Measurements from ENCODE around the gene CISTR. TPM values are rescaled to one million over a fixed set of nuclear protein-coding genes. Genes with fewer than 3 reads are reported as not detected.
A peak's percentile ranks its signal among the peaks of the same experiment; 100 is the strongest.

The CISTR gene
- total RNA-seq, 4 donors from 2014 or later = 1.4 TPM; not detected in 3

DNA sequence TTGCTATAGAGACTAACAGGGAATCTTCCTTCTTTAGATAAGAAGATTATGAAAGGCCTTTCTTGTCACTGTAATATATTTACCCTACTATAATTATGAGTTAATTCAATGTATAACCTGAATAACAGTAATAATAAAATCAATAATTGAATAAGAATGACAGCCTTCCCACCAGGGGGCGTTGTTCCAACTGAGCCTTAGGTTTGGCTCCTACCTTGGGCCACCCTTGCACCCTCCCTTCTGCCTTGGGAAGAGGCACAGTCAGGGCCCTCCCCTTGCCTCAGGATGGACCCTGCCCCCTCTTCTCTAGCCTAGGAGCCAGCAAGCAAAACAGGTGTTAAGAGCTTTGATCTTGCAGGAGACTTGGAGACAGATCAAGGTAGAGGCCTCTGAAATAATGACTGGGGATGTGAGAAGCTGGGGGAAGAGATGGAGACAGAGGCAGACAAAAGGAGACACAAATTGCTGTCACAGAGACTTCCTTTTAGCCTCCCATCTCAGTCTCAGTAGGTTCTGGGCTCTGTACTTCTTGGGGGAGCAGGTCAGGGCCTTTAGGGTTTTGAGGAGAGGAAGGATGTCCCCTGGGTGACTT is 40.1 kb upstream of the CISTR start:
- Histone ChIP-seq H3K4me3 (no peak overlapping the region), H3K4me1 (no peaks in the 10 kb centered on the region), H3K27me3 (peaks cover 66% of the 10 kb centered on the region), H3K36me3 (no peaks in the 10 kb centered on the region), H3K9me3 (no peaks in the 10 kb centered on the region), H3K27ac (no peak overlapping the region)
- WGBS, 2 donors (ENCODE audit: low coverage in 1 of 2) = 0% methylated on average over 1 of the region's 1 CpG; no CpG with 5 or more reads in 1 of the 2 donors
- ATAC-seq = no peak
- no peak for TF ChIP-seq POLR2A (IDR thresholded peaks at IDR 0.05)
- no peak for TF ChIP-seq POLR2AphosphoS5 (IDR thresholded peaks at IDR 0.05)
- no peak for TF ChIP-seq EP300 (IDR thresholded peaks at IDR 0.05)
- TF ChIP-seq, protein P1, sequence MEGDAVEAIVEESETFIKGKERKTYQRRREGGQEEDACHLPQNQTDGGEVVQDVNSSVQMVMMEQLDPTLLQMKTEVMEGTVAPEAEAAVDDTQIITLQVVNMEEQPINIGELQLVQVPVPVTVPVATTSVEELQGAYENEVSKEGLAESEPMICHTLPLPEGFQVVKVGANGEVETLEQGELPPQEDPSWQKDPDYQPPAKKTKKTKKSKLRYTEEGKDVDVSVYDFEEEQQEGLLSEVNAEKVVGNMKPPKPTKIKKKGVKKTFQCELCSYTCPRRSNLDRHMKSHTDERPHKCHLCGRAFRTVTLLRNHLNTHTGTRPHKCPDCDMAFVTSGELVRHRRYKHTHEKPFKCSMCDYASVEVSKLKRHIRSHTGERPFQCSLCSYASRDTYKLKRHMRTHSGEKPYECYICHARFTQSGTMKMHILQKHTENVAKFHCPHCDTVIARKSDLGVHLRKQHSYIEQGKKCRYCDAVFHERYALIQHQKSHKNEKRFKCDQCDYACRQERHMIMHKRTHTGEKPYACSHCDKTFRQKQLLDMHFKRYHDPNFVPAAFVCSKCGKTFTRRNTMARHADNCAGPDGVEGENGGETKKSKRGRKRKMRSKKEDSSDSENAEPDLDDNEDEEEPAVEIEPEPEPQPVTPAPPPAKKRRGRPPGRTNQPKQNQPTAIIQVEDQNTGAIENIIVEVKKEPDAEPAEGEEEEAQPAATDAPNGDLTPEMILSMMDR (IDR thresholded peaks at IDR 0.05) = peak in 1 of 4 experiments; percentile 20

DNA sequence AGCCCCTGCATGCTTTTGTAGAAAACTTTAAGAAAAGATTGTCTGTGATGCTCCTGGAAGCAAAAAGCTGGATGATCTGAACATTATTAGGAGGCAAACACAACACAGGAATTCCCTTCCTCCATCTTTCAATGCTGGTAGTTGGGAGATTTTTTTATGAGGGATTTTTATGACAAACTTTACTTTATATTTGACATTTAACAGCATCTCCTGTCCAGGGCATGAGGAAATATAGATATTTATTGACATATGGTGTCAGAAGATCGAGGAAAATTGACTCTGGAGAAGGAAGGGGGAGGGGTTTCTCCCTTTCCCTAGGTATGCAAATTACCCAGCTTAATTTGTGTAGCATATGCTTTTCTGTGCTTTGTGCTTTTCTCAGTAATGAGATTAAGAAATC is 37.8 kb upstream of the CISTR start:
- no peak for ATAC-seq
- H3K9me3 ChIP-seq = no peaks in the 10 kb centered on the region
- H3K36me3 ChIP-seq = no peaks in the 10 kb centered on the region
- H3K27ac ChIP-seq = no peak overlapping the region
- no peaks in the 10 kb centered on the region for H3K4me1 ChIP-seq
- TF ChIP-seq POLR2A (IDR thresholded peaks at IDR 0.05) (no peak), EP300 (IDR thresholded peaks at IDR 0.05) (no peak), POLR2AphosphoS5 (IDR thresholded peaks at IDR 0.05) (no peak)
- TF ChIP-seq, protein P1 (IDR thresholded peaks at IDR 0.05) = no peak
- H3K4me3 ChIP-seq = no peak overlapping the region
- WGBS, 2 donors (ENCODE audit: low coverage in 1 of 2) = 27 to 57% methylated on average over 1 of the region's 1 CpG
- H3K27me3 ChIP-seq = peaks cover 64% of the 10 kb centered on the region

DNA sequence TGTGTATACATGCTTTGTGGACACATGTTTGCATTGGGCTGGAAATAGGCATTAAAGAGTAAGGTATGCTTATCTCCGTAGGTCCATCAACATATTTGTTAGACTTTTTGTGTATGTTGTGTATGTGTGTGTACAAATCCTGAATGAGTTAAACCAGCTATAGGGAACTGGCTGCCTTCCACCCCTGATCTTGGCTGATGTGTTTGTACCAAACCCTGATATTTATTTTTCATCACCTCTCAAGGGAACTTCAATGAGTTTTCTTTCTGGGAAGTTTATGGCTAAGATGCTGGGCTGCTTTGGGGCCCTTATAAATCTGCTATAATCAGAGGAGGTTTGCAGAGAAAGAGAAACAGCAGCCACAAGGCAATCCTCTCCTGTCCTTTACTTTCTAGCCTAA is 37.1 kb upstream of the CISTR start:
- H3K4me1 ChIP-seq = no peaks in the 10 kb centered on the region
- 53 to 75% methylated on average over 1 of the region's 1 CpG for WGBS, 2 donors (ENCODE audit: low coverage in 1 of 2)
- H3K27ac ChIP-seq = no peak overlapping the region
- ATAC-seq = no peak
- H3K9me3 ChIP-seq = no peaks in the 10 kb centered on the region
- TF ChIP-seq POLR2AphosphoS5 (IDR thresholded peaks at IDR 0.05) = no peak
- H3K27me3 ChIP-seq = peaks cover 67% of the 10 kb centered on the region
- H3K4me3 ChIP-seq = no peak overlapping the region
- H3K36me3 ChIP-seq = no peaks in the 10 kb centered on the region

DNA sequence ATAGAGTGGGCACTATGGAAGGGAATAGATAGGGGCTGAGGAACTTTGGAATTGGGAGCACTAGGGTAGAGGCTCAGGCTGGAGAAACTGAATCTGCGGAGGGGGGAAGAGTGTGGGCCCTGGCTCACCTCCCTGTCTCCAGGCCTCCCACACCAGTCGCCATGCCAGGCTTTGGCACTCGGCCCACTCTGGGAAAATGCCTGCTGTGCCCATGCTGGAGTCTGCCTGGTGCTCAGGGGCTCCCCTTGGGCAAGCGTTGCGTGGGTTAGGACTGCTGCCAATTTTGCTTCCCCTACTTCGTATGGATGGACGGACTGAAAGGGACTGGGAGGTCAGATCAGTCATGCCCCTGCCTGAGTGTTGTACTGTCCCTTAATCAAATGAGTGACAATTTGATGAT is 34.6 kb upstream of the CISTR start:
- no peaks in the 10 kb centered on the region for H3K4me1 ChIP-seq
- no peaks in the 10 kb centered on the region for H3K9me3 ChIP-seq
- ATAC-seq = no peak
- H3K27me3 ChIP-seq = peaks cover 84% of the 10 kb centered on the region
- 40 to 75% methylated on average over 1 to 2 of the region's 7 CpGs for WGBS, 2 donors (ENCODE audit: low coverage in 1 of 2)
- H3K36me3 ChIP-seq = no peaks in the 10 kb centered on the region
- H3K27ac ChIP-seq = no peak overlapping the region
- no peak overlapping the region for H3K4me3 ChIP-seq
- TF ChIP-seq EP300 (IDR thresholded peaks at IDR 0.05) (no peak), POLR2AphosphoS5 (IDR thresholded peaks at IDR 0.05) (no peak), POLR2A (IDR thresholded peaks at IDR 0.05) (no peak)
- TF ChIP-seq, protein P1 (IDR thresholded peaks at IDR 0.05) = no peak

DNA sequence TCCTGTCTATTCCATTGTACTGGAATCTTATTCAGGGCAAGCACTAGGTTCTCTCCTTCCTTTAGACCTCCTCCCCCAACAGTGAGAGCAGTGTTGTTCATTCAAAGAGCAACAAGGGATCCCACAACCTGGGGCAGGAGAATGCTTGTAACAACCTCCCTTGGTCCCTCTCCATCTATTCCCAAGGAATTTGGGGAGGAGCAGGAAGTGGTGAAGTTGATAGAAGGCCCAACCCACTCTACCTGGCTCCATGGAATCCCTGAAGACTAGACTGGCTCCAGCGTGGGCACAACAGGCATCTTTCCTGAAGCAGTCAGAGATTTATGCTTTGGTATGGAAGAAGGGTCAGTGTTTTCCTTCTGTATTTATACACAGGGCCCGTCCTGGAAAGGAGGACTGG is 33.4 kb upstream of the CISTR start:
- H3K27ac ChIP-seq = no peak overlapping the region
- peaks cover 84% of the 10 kb centered on the region for H3K27me3 ChIP-seq
- H3K4me1 ChIP-seq = no peaks in the 10 kb centered on the region
- ATAC-seq = no peak
- no peak overlapping the region for H3K4me3 ChIP-seq
- H3K36me3 ChIP-seq = no peaks in the 10 kb centered on the region
- 20 to 54% methylated on average over 1 to 2 of the region's 2 CpGs for WGBS, 2 donors (ENCODE audit: low coverage in 1 of 2)
- no peaks in the 10 kb centered on the region for H3K9me3 ChIP-seq
- TF ChIP-seq POLR2AphosphoS5 (IDR thresholded peaks at IDR 0.05) (no peak), EP300 (IDR thresholded peaks at IDR 0.05) (no peak), POLR2A (IDR thresholded peaks at IDR 0.05) (no peak)
- TF ChIP-seq, protein P1 (IDR thresholded peaks at IDR 0.05) = no peak

All from gastroesophageal sphincter (tissue), 4 donors.